ENCODE data around the gene SDK2.

- no peak for TF ChIP-seq CTCF (IDR thresholded peaks at IDR 0.05)
- TF ChIP-seq BHLHE40 (IDR thresholded peaks at IDR 0.05; ENCODE audit: low read depth, low read length), result no peak
- TF ChIP-seq ESRRA (IDR thresholded peaks at IDR 0.05; ENCODE audit: borderline replicate concordance, low read length), result no peak
- no peak for TF ChIP-seq USF2 (IDR thresholded peaks at IDR 0.05)
- no peak for TF ChIP-seq RAD21 (conservative IDR thresholded peaks at IDR 0.05 in 1 of 2, IDR thresholded peaks at IDR 0.05 in 1 of 2)
- no peak for TF ChIP-seq ZFP36 (IDR thresholded peaks at IDR 0.05; ENCODE audit: borderline replicate concordance, partially characterized antibody)
These were observed 52.8 kb downstream of the SDK2 start for GRCh38 chr17:73591296-73592078.

Measured in A549 (cell line).